A673 (cell line): ENCODE measurements around the gene NDFIP2. TPM values are rescaled to one million over a fixed set of nuclear protein-coding genes. Genes with fewer than 3 reads are reported as not detected.

Experiments used
- Bru-seq: library from RNA; stranded (reverse); fragments of 400-500 nt; gene quantifications from one replicate; lab custom pipeline; 2021; lab: Mats Ljungman, UMichigan
- BruChase-seq, 2 experiments: library from RNA; stranded (reverse); fragments of 400-500 nt; gene quantifications; one replicate each; lab custom pipeline; 2021; lab: Mats Ljungman, UMichigan
- BruUV-seq: library from RNA; stranded (reverse); fragments of 400-500 nt; replicated peaks from 2 replicates; lab custom pipeline; 2021; lab: Mats Ljungman, UMichigan
- CTCF ChIA-PET: fragments of 300-600 bp; sonication (Branson Sonifier 250); formaldehyde crosslinking; loops from one replicate; lab custom pipeline; 2022; ENCODE audit warnings: antibody characterized with exemption; lab: Charles Lee
- POLR2A ChIA-PET: fragments of 300-600 bp; sonication (Branson Sonifier 250); formaldehyde crosslinking; loops from one replicate; lab custom pipeline; 2022; ENCODE audit warnings: antibody characterized with exemption; ENCODE audit not compliant: low non-redundant PET; lab: Charles Lee
- DNase-seq: peaks from one replicate; pipeline ENCODE4 v3.0.0-alpha.2; 2015; ENCODE audit warnings: low spot score
- H3K27ac ChIP-seq: fragments of 200-600 bp; sonication (generic); 2 replicates; pipeline ENCODE4 v1.5.1; 2016; ENCODE audit warnings: mixed run types, low read depth, mild to moderate bottlenecking, mixed read lengths, antibody characterized with exemption, low read length; ENCODE audit not compliant: poor library complexity, severe bottlenecking
- H3K27me3 ChIP-seq: fragments of 200-600 bp; sonication (generic); replicated peaks from 2 replicates; pipeline ENCODE4 v1.6.1; 2017; ENCODE audit warnings: mixed run types, low read depth, mild to moderate bottlenecking, mixed read lengths, antibody characterized with exemption, low read length; ENCODE audit not compliant: insufficient read depth, poor library complexity
- H3K36me3 ChIP-seq: fragments of 200-600 bp; sonication (generic); 2 replicates; pipeline ENCODE4 v1.6.1; 2016; ENCODE audit warnings: mixed run types, mild to moderate bottlenecking, mixed read lengths, antibody characterized with exemption, low read length; ENCODE audit not compliant: insufficient read depth, poor library complexity, severe bottlenecking
- H3K4me1 ChIP-seq: fragments of 200-600 bp; sonication (generic); 2 replicates; pipeline ENCODE4 v1.6.1; 2017; ENCODE audit warnings: mixed run types, mild to moderate bottlenecking, mixed read lengths, antibody characterized with exemption, low read length; ENCODE audit not compliant: insufficient read depth, poor library complexity, severe bottlenecking
- H3K4me3 ChIP-seq: fragments of 200-600 bp; sonication (generic); 2 replicates; pipeline ENCODE4 v1.5.1; 2016; ENCODE audit warnings: low read depth, mixed run types, mild to moderate bottlenecking, mixed read lengths, low read length; ENCODE audit not compliant: poor library complexity, severe bottlenecking
- H3K9me3 ChIP-seq: fragments of 200-600 bp; sonication (generic); 2 replicates; pipeline ENCODE4 v1.6.1; 2016; ENCODE audit warnings: mixed run types, low read depth, mild to moderate bottlenecking, mixed read lengths, antibody characterized with exemption, low read length; ENCODE audit not compliant: poor library complexity, severe bottlenecking
- CTCF ChIP-seq: fragments of 300-800, 200-600 bp; sonication (generic); conservative IDR thresholded peaks from 2 replicates; pipeline ENCODE4 v1.5.1; 2017; ENCODE audit warnings: low read depth, mild to moderate bottlenecking, antibody characterized with exemption, low read length, moderate library complexity, mixed read lengths
- EZH2 ChIP-seq: fragments of 200-600 bp; sonication (generic); IDR thresholded peaks from 2 replicates; pipeline ENCODE4 v1.6.1; 2017; ENCODE audit warnings: borderline replicate concordance, low read depth, mild to moderate bottlenecking, mixed read lengths, antibody characterized with exemption, low read length; ENCODE audit not compliant: poor library complexity, severe bottlenecking
- intact Hi-C: fragments of 100-400 bp; cut with micrococcal nuclease; formaldehyde crosslinking; loops from one replicate; pipeline ENCODE4 v1.10.0; 2022; ENCODE audit not compliant: unreplicated experiment
- long read RNA-seq: library from polyadenylated mRNA; stranded (forward); transcript quantifications from one replicate; pipeline ENCODE4 v2.0.0, GENCODE V29; 2022
- total RNA-seq: library from RNA; stranded (reverse); gene quantifications from 2 replicates; pipeline ENCODE4 v1.2.3, GENCODE V29; 2021

NDFIP2 gene, protein sequence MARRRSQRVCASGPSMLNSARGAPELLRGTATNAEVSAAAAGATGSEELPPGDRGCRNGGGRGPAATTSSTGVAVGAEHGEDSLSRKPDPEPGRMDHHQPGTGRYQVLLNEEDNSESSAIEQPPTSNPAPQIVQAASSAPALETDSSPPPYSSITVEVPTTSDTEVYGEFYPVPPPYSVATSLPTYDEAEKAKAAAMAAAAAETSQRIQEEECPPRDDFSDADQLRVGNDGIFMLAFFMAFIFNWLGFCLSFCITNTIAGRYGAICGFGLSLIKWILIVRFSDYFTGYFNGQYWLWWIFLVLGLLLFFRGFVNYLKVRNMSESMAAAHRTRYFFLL
- total RNA-seq (29.6 and 34.0 TPM in 2 replicates), Bru-seq, nascent RNA (percentile 74 among the genes with signal in this experiment), BruChase-seq, experiment 1, labeled RNA remaining after a 2-hour chase (percentile 68 among the genes with signal in this experiment), BruChase-seq, experiment 2, labeled RNA remaining after a 6-hour chase (percentile 64 among the genes with signal in this experiment)
- long read RNA-seq, full-length matches to known transcripts: 66 of 78 reads
- long read RNA-seq, partial matches to known transcripts: 2 of 78 reads
- long read RNA-seq, other reads (novel, unspliced or antisense): 10 of 78 reads

DNA sequence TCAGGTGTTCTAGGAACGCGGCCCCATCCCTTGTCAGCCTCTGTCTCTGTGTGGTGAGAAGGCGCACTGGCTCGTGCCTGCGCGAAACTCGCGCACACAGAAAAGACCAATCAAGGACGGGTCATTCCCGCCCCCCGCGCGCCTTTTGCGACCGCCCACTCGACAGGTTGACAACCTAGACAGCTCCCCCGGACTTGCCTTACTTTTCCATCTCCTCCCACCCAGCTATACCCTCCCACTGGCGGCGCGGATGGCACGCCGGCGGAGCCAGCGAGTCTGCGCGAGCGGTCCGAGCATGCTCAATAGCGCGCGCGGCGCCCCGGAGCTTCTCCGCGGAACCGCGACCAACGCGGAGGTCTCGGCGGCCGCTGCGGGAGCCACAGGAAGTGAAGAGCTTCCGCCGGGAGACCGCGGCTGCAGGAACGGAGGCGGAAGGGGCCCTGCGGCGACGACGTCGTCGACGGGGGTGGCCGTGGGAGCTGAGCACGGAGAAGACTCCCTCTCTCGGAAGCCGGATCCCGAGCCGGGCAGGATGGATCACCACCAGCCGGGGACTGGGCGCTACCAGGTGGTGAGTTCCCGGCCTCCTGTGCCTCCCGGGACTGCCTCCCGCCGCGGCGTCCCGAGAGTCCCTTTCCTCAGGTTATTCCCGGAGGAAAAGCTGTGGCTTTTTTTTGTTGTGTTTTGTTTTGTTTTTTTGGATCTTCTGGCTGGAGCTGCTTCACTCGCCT is at the start of gene NDFIP2:
Gene NDFIP2 (plus strand): TSS at position 202 of the 731 bp plus-strand sequence. CDS start 49 bp downstream, at position 251.
- peak; percentile 91 for DNase-seq
- H3K27me3 ChIP-seq: no peaks in the 10 kb centered on the region
- TF ChIP-seq EZH2 (no peak), CTCF (no peak)
- H3K27ac ChIP-seq: peak within 1 kb of the TSS; percentile 64
- H3K9me3 ChIP-seq: no peaks in the 10 kb centered on the region
- ChIA-PET POLR2A (interaction anchor here (0.7 kb wide), 1 partner anchor 255 kb away, joined by 6 read pairs; no protein-coding TSS in a partner anchor), CTCF (no interaction called here)
- intact Hi-C loops: no loop called here
- H3K4me3 ChIP-seq: peak within 1 kb of the TSS; percentile 70
- no TSS peak for BruUV-seq
- no peaks in the 10 kb centered on the region for H3K4me1 ChIP-seq
- H3K36me3 ChIP-seq: no peaks in the 10 kb centered on the region

- Histone ChIP-seq H3K4me1 (no peaks in the 10 kb centered on the region), H3K27ac (no peak overlapping the region), H3K4me3 (no peak overlapping the region), H3K36me3 (no peaks in the 10 kb centered on the region), H3K9me3 (no peaks in the 10 kb centered on the region), H3K27me3 (no peaks in the 10 kb centered on the region)
- ChIA-PET POLR2A (no interaction called here), CTCF (no interaction called here)
- no TSS peak for BruUV-seq
- no peak for DNase-seq
- no peak for TF ChIP-seq CTCF
- TF ChIP-seq EZH2: no peak
- intact Hi-C loops: no loop called here
Measured at GRCh38 chr13:79432086-79432485, 48.9 kb upstream of the NDFIP2 start.

DNA sequence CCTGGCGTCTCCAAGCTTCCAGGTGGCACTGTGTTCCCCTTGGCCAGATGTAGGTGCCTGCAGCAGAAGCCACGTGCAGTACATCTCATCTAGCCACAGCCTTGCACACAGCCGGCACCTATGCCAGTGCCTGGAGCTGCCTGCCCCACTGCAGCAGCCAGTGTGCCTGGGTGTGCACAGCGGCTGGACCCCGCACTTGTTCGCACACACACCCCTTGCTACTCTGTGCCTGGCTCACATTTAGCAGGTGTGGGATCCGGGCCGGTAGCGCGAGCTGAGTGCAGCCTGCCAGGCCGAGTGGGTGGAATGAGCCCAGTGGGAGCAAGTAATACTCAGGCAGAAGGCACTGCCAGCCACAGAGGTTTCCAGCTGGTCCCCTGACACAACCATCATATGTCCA is 48.0 kb upstream of the NDFIP2 start:
- H3K9me3 ChIP-seq: no peaks in the 10 kb centered on the region
- no peak for DNase-seq
- no TSS peak for BruUV-seq
- H3K4me1 ChIP-seq: no peaks in the 10 kb centered on the region
- TF ChIP-seq EZH2 (no peak), CTCF (no peak)
- H3K27ac ChIP-seq: no peak overlapping the region
- no peaks in the 10 kb centered on the region for H3K27me3 ChIP-seq
- POLR2A ChIA-PET: no interaction called here
- intact Hi-C loops: no loop called here
- H3K4me3 ChIP-seq: no peak overlapping the region
- no peaks in the 10 kb centered on the region for H3K36me3 ChIP-seq
- CTCF ChIA-PET: interaction anchor here (0.8 kb wide), 1 partner anchor 9 kb away, joined by 5 read pairs; no protein-coding TSS in a partner anchor
